Putamen (tissue), 1 donor: Measurements from ENCODE around the gene TRMU.

Source experiments
- DNase-seq: peaks from one replicate; pipeline ENCODE4 v3.0.0-alpha.2; 2016; ENCODE audit warnings: low spot score

Gene TRMU

DNA sequence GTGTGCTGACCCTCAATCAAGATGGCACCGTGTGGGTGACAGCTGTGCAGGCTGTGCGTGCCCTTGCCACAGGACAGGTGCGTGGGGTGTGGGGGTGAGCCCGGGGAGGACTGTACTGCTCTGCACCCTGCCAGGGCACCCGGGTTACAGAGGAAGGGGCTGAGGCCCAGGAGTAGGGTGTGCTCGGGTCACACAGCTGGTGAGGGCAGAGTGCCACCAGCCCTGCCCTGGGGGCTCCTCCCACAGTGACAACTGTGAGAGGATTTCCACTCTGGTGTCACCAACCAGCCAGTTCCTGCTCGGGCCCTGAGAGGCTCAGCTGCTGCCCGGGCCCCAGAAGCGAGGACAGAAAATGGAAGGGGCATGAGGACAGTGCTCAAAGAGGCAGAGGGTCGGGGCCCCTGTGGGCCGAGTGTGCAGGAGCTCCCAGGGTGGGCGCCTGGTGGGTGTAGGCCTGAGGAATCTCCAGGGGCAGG lies 20.5 kb downstream of the TRMU start:
- no peak for DNase-seq

DNA sequence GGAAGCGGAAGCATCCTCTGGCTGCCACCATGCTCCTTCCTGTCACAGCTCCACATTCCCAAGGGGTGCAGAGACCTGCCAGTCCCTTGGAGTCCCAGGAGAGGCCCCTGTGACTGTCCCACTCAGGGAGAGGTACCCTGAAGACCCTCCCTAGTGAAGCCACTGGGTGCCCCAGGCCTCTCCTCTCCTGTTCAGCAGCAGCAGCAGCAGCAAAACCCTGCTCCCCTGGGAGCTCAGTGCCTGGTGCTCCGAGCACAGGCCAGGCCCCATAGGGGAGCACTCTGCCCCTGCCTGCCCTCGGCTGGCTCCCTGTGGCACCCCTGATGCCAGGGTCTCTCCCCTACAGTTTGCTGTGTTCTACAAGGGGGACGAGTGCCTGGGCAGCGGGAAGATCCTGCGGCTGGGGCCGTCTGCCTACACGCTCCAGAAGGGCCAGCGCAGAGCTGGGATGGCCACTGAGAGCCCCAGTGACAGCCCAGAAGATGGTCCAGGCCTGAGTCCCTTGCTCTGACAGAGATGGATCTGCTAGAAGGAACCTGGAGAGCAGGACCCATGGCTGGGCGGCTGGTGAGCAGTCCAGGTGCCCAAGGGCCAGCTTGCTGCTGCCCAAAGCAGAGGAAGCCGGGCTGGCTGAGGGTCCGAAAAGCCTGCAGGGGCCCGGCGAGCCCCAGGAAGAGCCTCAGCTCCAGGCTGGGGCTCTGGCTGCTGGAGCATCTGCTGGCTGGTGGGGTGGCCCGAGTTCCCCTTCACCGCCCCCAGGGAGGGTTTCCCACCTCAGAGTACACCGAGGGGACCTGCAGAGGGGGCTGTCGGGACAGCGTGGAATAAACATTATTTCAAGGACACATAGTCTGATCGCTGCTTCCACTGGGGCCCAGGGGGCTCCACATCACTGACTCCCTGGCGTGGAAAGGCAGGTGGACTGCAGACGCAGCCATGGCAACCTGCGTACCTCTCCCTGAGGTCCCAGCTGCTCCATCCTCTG lies 21.3 kb downstream of the TRMU start:
- DNase-seq: no peak

DNA sequence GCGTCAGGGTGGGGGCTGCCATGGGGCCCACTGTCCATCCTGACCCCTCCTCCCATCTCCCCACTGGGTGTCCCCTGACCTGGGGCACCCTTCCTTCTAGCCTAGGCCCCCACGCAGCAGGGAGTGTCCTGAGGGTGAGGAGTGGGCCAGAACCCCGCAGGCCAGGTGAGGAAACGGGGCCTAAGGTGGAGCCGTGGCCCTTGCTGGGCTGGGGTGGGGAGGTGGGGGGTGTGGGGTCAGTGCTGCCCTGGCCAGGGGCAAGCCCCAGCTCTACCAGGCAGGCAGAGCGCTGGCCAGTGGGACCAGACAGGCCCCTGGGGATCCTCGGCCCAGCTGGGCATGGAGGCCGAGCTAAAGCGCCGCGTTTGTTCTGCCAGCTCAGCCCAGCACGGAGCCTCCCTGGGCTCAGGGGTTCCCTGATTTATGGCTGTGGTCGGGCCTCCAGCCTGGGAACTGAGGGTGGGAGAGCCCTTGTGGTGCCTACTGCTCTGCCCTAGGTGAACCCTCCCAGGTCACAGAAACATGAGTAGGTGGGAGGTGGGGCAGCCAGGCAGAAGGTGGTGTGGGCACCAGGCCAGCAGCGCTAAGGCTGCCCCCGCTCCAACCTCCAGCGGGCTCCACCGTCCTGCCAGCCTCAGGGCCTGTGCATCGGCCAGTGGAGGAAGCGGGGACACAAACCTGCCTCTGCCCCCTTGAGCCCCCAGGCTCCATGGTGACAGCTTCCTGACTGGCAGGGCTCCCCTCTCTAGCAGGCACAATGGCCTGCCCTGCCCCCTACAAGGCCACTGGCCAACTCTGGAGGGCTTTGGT lies 22.4 kb downstream of the TRMU start:
- DNase-seq: no peak

DNA sequence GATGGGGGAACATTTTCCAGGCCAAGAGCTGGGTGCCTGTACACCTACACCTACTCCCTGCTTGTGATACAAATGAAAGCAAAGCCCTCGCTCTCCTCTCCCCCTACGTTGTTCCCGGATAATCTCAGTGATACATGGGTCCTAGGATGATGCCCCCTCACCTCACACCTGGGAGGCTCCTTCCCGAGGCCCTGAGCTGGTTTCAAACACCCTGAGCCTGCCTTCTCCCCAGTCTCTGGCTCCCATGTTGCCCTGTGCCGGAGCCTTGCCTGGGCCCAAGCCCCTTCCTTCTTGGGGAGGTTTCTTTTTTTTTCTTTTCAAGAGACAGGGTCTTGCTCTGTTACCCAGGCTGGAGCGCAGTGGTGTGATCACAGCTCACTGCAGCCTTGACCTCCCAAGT lies 23.3 kb downstream of the TRMU start:
- no peak for DNase-seq

DNA sequence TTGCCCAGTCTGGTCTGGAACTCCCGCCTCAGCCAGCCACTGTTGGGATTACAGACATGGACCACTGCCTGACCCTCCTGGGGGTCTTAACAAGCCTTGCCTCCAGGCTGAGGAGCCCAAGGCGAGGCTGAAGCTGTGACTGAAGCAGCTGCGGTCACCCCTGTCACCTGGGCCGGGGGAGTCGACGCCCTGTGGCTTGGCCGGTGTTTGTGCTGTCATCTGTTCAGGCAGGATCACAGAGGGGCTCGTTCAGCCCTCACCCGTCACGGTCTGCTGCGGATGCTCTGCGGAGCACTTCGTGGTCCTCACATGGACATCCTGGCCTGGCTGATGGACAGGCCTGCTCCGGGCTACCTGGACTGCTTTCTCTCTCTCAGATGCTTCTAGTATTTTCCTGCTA lies 23.8 kb downstream of the TRMU start:
- DNase-seq: no peak

DNA sequence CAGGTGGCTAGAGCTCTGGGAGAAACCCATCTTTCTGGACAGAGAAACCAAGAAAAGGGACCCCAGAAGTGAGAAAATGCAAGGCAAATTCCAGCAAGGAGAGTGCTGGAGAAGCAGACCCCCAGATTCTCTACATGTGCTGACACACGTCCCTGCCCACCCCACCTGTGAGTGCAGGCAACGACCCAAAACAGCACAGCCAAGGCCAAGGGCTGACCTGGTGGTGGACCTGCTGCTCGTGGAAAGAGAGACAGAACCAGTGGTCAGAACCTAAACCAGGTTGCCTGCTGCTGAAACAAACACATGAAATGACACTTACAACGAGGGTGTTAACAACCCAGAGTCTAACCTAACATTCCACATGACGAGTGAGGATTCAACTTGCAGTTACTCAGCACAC lies 24.6 kb downstream of the TRMU start:
- DNase-seq: no peak

DNA sequence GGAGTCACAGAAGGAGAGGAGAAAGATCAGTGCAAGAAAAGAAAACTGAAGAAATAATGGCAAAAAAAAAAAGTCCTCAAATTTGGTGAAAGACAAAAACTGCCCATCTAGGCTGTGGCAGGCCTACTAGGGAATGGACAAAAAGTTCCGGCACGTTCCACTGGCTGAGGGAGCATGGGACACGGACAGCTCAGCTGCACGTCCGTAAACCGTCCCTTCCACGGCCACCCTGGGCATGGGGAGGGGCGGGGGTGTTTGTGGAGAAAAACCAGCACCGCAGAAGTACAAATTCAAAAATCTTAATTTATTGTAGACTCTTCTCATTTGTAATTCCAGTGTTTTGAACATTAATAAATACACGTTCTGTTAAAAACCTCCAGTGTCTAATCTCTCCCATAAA lies 25.4 kb downstream of the TRMU start:
- DNase-seq: no peak

DNA sequence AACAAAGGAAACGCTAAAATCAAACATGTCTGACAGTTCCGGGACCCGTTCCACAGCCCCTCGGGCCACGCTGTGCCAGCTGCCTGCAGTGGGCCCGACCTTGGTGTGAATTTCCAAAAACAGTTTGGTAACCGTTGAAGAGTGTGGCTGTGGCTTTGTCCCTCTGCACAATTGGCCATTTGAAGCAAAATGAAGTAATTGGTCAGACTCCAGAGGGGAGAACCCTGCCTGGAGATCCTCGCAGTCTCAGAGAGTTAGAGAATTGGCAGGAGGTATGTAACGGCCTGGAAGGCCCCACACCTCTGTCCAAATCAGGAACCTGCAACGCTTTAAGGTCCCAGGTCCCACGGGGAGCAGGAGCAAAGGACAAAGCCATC lies 26.3 kb downstream of the TRMU start:
- no peak for DNase-seq

DNA sequence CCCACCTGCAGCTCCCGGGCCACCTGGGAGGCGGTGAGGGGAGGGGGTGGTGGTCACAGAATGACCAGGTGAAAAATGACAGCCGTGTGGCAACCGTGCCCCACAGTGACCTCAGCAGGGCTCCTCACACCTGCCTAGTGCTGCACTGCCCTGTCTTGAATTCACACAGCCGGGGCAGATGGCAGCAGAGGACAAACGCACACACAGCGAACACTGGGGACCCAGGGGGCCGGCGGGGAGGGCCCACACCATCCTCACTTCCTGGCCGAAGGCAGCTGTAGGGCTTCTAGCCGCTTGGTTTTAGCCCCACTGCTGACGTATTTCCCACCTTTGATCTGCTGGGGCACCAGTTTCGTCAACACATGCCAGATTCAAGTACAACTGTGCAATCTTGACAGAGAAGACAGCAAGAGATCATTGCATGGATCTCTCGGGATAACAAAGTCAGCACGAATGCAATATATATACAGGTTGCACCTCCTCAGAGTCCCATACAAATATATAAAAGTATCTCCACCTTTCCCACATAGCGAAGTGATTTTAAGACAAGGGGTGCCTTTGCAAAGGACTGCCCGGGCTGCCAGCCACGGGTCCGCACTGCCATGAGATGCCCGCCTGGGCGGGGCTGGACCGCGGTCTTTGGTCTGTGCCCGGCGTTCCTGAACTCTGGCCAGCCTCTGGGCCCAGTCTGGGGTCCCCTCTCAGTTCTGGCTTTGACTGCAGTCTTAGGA lies 26.9 kb downstream of the TRMU start:
- no peak for DNase-seq

DNA sequence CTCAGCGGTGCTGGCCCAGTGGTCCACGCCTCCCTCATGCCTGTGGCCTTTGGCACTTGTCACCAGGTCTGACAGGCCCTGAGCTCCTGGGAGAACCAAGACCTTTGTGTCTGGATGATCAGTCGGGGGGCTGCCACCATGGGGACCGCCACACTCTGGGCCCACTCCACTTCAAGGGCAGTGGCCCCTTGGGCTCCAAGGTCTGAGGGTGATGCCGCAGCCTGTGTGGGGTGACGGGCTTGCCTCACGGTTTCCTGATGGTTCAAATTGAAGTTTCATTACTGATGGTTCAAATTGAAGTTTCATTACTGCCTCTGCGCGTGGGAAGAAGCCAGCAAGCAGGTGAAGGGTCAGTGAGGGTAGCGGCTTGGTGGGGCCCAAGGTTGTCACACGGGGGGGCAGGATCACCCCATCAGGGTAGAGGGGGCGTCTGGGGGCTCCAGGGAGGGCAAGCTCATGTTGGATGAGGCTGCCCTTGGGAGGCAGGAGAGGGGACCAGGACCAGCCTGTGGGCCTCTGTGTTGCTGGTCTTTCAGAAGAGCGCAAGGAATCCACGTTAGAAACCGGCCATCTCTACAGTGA lies 27.5 kb downstream of the TRMU start:
- no peak for DNase-seq

DNA sequence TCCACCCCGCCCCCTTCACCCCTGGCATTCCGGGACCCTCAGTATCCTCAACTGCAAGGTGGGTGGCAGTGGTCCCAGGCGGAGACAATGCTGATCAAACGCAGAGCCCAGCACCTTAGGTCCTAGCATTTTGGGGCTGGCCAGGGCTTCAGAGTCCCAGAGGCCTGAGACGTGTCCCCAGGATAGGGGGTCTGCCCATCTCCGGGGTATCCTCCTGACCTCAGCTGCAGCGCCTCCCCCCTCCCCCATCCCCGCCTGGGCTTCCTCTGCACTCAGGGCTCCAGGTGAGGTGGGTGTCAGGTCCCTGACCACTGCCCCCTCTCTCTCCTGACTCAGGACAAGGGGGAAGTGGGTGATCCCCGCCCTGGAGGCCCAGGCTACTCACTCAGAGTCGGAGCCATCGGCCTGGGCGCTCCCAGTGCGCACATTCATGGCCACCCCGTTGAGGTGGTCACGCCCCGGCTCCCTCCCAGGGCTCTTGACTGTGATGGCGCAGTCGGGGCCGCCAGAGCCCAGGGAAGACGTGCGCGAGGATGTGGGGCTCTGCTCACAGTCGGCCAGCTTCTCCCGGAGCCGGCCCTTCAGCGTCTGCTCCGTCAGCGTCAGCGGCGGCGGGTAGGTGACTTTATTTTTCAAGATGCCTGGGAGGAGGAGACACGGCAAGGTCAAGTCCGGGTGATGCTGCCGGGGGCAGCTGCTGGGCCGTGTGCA lies 28.3 kb downstream of the TRMU start:
- no peak for DNase-seq

DNA sequence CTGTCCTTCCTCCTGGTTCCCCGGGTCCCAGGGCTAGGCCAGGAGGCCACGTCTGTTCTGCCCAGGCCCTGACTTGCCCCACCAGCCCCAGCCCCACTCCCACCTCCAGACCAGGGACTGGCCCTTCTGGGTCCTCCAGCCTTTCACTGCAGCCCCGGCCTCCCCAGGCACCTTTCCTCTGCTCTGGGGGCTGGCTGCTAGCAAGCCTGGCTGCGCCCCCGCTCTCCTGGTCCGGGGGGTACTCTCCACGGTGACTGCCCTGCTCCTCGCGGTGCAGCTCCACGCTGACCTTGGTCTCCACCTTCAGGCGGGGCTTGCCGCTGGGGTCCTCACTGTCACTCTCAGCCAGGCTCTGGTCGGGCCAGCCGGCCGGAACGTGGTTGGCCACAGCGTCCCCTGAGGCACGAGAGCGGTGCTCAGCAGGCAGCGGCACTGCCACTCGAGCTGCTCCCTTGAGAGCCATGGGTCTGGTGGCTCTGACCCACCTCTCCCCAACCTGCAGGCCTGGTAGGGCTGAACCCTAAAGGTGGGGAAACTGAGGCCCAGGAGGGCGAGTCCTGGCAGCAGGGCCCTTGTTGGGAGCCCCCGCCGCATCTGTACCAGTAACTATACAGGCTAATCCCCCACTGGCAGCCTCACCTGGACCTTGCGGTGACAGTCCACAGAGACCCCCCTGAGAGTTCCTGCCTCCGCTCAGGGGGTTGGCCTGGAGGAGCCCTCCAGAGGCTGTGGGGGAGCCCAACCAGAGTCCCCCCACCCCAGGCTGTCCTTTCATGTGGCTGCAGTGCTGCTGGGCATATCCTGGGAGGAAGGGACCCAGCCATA lies 29.0 kb downstream of the TRMU start:
- DNase-seq: no peak

DNA sequence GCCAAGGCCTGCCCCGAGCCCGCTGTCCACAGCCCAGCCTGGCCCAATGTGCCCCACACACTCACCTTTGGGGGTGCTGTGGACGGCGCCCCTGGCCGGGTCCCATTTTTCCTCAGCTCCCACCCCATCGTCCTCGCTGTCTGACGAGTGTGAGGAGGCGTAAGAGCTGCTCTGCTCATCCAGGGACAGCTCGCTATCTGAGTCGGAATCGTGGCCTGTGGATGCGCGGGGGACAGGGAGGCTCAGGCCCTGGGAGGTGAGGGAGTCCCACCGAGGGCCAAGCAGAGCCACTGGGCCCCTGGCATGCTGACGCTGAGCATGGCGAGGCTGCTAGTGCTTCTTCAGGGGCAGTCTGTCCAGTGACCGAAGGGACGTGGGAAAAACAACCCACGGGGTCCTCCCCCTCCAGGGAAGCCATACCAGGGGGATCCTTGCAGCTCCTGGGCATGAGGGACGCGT lies 29.7 kb downstream of the TRMU start:
- DNase-seq: no peak

DNA sequence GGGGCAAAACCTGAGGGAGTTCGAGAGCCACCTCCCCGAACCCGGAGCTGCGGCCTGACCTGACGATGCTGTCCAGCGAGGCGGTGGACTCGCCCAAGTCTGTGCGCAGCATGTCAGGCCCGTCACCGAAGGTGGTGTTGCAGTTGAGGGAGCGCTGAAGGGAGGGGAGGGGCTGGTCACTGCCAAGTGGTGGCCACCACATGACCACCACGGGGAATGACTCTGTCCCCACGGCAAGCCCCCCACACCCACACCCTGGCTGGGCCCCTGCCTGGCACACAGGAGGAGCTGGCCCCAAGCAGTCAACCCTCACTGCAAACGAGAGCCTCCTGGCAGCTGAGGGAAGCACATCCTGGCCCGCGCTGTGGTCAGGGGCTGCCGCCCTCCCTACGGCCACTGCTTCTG lies 30.8 kb downstream of the TRMU start:
- DNase-seq: no peak

DNA sequence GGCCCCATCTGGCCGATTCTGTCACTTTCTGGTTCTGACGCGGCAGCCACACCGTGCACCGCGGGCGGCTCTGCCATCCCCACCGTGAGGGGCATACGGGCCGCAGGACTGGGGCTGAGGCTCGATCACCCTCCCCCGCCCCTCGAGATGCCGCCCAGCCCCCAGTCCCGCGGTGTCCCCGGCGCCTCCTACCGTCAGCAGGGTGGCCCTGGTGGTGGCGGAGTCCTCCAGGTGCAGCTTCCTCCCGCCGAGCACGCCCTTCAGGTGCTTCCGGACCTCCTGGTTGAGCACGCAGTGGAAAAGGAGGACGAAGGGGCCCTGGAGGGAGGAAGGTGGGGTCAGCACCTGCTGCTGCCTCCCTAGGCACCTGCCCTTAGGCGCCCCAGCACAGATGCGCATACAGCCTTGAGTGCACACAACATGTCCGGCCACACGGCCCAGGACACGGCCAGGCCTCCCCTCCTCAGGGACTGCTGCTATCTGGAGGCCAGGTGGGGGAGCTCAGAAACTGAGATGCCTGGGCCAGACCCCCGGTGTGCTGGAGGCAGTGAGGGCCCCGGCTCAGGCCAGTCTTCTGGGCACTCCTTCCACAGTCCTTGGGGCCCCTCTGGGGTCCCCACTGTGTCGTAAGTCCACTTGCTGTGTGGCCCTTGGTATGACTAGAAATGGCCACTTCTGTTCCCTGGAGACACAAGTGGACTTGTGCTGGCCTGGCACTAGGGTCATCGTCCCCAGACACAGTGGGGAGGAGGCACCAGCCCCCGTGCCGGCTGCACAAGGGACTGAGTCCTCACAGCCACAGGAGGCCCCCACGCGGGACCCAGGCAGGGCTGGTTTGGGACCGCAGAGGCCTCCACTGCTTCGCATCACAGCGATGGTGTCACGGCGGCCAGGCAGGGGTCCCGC lies 31.5 kb downstream of the TRMU start:
- no peak for DNase-seq

DNA sequence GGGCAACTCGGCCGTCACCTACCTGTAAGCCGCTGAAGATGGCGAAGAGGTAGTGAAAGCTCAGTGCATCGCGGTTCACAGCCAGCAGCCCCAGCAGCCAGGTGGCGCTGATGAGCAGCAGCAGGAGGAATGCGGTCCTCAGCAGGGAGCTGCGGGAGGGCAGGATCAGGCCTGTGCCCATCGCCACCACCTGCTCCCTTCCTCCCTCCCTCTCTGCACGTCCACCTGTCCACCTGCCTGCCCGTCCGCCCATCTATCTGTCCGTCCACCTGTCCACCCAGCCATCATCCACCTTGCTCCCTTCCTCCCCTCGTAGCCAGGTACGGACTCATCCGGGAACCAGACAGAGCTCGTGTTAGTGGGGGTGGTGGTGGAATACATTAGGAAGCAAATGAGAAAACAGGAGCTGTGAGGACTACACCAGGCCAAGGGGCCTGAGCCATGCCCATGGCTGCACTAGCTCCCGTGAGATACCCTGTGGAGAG lies 32.2 kb downstream of the TRMU start:
- no peak for DNase-seq

DNA sequence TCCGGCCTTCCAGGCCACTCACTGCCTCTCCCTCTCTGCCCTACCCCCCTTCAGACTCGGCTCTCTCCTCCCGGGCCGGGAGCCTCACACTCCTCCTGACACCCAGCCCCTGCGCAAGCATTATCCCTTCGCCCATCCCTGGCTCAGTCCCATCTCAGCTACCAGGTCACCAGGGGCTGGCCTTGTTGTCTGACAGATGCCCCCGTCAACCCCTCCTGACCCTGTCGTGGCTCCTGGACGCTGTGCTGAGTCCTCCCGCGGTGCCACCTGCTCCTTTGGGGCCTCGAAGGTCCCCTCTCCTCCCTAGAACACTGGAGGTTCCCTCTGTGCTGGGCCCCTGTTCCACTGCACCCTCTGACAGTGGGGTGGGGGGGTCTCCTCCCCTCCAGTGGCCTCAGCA lies 32.9 kb downstream of the TRMU start:
- DNase-seq: no peak

DNA sequence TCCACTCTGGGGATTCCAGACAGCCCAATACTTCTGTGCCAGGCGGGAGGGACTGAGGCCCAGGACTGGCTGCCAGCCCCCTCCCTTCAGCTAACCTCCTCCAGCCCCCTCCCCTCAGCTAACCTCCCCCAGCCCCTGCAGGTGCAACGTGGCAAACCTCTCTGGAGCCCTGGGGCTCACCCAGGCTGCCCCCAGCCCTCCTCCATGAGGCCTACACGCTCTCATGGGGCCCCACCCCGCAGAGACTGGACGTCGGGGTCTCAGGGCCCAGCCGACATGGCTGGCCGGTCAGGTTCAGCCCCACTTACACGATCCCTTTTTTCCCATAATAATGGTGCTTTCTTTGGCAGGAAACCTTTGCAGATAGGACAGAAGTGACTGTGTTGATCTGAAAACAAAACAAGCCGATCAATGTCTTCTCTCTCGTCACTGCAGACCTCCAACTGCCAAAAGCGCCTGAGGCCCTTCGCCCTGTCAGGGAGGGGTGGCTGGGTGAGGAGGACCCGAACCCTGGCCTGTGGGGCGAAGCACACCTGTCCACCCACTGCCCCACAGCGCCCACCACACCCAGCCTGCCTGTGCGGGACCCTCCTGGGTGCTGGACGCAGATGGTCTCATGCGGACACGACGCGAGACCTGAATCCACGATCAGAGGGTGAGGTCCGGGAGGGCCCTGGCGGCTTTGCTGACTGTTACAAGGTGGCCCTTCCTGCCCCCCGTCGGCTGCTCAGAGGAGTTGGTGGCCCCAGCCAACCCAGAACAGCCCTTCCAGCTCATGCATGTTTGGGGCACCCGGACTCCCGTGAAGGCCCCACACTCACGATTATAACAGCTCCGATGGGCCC lies 33.6 kb downstream of the TRMU start:
- DNase-seq: no peak
